OCI-LY3 (cell line): ENCODE data around the gene GAS2L1.

Experiments
- H2AFZ ChIP-seq: fragments of 200-600, 300-600 bp; shearing (Covaris generic); 2 replicates; pipeline ENCODE4 v1.6.0; 2014; ENCODE audit warnings: antibody characterized with exemption, low read depth, low read length
- H3K27ac ChIP-seq: fragments of 200-600, 300-600 bp; sonication (generic); 2 replicates; pipeline ENCODE4 v1.5.1; 2014; ENCODE audit warnings: mild to moderate bottlenecking, low read length, moderate library complexity, mixed read lengths
- H3K27me3 ChIP-seq: fragments of 200-600, 300-600 bp; sonication (generic); 2 replicates; pipeline ENCODE4 v1.6.1; 2014; ENCODE audit warnings: low read depth, low read length, mixed read lengths
- H3K36me3 ChIP-seq: fragments of 200-600, 300-600 bp; sonication (generic); replicated peaks from 2 replicates; pipeline ENCODE3; 2014; ENCODE audit warnings: low read depth, low read length, mixed read lengths
- H3K4me1 ChIP-seq: fragments of 300-600, 200-600 bp; sonication (generic); 2 replicates; pipeline ENCODE4 v1.6.1; 2014; ENCODE audit warnings: low read length, mixed read lengths
- H3K4me2 ChIP-seq: fragments of 200-600, 300-600 bp; sonication (generic); 2 replicates; pipeline ENCODE4 v1.6.1; 2014; ENCODE audit warnings: low read length, mixed read lengths
- H3K4me3 ChIP-seq: fragments of 300-600, 200-600 bp; sonication (generic); 2 replicates; pipeline ENCODE4 v1.5.1; 2014; ENCODE audit warnings: antibody characterized with exemption, mild to moderate bottlenecking, low read length, moderate library complexity
- H3K79me2 ChIP-seq: fragments of 300-600, 200-600 bp; shearing (Covaris generic); 2 replicates; pipeline ENCODE4 v1.6.1; 2014; ENCODE audit warnings: mild to moderate bottlenecking, low read length, mixed read lengths
- H3K9ac ChIP-seq: fragments of 300-600, 200-600 bp; shearing (Covaris generic); 2 replicates; pipeline ENCODE4 v1.6.0; 2014; ENCODE audit warnings: mild to moderate bottlenecking, low read length, moderate library complexity
- H3K9me3 ChIP-seq: fragments of 200-600, 300-600 bp; shearing (Covaris generic); 2 replicates; pipeline ENCODE4 v1.6.1; 2014; ENCODE audit warnings: low read length, mixed read lengths; ENCODE audit not compliant: insufficient read depth
- H4K20me1 ChIP-seq: fragments of 200-600, 300-600 bp; sonication (generic); 2 replicates; pipeline ENCODE4 v1.6.1; 2016; ENCODE audit warnings: low read length, mixed read lengths; ENCODE audit not compliant: insufficient read depth
- EZH2phosphoT487 ChIP-seq: fragments of 200-600 bp; shearing (Covaris generic); IDR thresholded peaks from 2 replicates; pipeline ENCODE4 v1.6.1; 2018; ENCODE audit warnings: antibody characterized with exemption, mixed run types, low read depth
- TF ChIP-seq, protein P1 (sequence below): fragments of 200-600, 300-600 bp; sonication (generic); IDR thresholded peaks from 2 replicates; pipeline ENCODE4 v1.5.1; 2014; ENCODE audit warnings: antibody characterized with exemption, low read length, low read depth

GAS2L1 gene

DNA sequence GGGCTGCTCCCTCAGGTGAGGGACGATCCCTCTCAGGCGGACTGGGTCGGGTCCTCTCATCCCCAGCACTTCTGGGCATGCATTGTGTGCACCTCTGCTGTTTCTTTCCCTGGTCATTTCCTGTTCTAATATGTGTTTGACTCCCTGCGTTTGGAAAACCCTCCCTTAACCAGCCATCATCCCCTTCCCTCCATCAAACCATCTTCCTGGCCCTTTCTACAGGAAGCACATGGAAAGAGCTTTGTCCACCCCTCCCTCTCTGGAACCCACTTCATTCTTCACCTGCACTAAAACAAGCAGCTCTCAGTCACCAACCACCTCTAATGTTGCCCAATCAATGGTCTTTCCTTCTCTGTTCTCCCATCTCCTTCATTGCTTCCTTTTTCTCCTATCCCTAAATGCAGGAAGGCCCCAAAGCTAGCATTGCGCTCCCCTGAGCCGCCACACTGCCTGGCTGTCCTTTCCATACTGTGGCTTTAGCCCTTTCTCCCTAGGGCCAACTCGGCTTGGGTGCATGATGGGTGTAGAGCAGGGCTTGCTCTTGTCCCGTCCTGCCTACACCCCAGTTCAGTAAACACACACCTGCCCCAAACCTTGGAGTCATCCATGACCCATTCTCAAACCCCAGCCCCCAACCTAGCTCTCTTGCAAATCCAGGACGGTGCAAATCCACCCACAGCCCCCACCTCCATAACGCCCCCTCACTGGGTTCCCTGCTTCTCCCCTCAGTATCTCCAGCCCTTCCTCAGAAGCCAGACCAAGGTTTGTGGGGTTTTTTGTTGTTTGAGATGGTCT, 5.4 kb upstream of the GAS2L1 start:
- TF ChIP-seq EZH2phosphoT487, result no peak
- TF ChIP-seq, protein P1, sequence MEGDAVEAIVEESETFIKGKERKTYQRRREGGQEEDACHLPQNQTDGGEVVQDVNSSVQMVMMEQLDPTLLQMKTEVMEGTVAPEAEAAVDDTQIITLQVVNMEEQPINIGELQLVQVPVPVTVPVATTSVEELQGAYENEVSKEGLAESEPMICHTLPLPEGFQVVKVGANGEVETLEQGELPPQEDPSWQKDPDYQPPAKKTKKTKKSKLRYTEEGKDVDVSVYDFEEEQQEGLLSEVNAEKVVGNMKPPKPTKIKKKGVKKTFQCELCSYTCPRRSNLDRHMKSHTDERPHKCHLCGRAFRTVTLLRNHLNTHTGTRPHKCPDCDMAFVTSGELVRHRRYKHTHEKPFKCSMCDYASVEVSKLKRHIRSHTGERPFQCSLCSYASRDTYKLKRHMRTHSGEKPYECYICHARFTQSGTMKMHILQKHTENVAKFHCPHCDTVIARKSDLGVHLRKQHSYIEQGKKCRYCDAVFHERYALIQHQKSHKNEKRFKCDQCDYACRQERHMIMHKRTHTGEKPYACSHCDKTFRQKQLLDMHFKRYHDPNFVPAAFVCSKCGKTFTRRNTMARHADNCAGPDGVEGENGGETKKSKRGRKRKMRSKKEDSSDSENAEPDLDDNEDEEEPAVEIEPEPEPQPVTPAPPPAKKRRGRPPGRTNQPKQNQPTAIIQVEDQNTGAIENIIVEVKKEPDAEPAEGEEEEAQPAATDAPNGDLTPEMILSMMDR, result no peak
- Histone ChIP-seq H3K79me2 (no peaks in the 10 kb centered on the region), H3K27ac (0 out of 2 replicates have a peak overlapping the region, but pooled peaks have one; percentile 2), H3K4me1 (no peaks in the 10 kb centered on the region), H3K9me3 (no peaks in the 10 kb centered on the region), H3K36me3 (peaks cover 46% of the 10 kb centered on the region), H3K9ac (no peak overlapping the region), H3K4me3 (no peak overlapping the region), H3K4me2 (no peak overlapping the region), H3K27me3 (no peaks in the 10 kb centered on the region), H2AFZ (no peak overlapping the region), H4K20me1 (peaks cover 44% of the 10 kb centered on the region)

DNA sequence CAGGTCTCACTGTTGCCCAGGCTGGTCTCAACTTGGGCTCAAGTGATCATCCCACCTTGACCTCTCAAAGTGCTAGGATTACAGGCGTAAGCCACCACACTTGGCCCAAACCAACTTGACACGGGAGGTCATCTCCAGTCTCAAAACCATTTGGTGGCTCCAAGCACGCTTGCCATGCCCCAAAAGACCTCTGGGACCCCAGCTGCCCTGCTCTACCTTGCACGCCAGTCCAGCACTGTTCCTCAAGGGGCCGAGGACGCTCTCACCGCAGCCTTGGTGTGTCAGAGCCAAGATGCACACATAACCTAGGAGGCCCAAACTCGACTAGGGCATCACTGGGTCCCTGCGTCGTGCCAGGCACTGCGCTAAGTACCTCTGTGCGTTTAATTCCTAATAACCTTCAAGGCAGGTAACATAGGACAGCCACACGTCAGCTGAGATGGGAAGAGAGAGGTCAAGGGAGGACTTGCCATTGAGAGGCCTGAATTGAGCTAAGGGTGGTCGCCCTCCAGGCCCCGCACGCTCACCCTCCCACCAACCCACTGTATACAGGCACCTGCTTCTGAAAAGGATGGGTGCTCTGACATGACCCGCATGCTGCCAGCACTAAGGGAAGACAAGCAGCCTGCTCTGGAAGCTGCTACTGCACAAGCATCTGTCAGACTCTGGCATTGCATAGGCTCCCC, 4.6 kb upstream of the GAS2L1 start:
- no peak overlapping the region for H3K4me2 ChIP-seq
- peaks cover 4% of the 10 kb centered on the region; the same call in 1 of the 2 replicates for H3K4me1 ChIP-seq
- no peak overlapping the region for H3K27ac ChIP-seq
- H3K36me3 ChIP-seq, result peaks cover 37% of the 10 kb centered on the region
- no peaks in the 10 kb centered on the region for H3K9me3 ChIP-seq
- no peak overlapping the region for H2AFZ ChIP-seq
- no peaks in the 10 kb centered on the region for H3K79me2 ChIP-seq
- H3K4me3 ChIP-seq, result no peak overlapping the region
- H3K9ac ChIP-seq, result no peak overlapping the region
- H3K27me3 ChIP-seq, result peaks cover 5% of the 10 kb centered on the region; the same call in 1 of the 2 replicates
- TF ChIP-seq, protein P1, result no peak
- TF ChIP-seq EZH2phosphoT487, result no peak
- peaks cover 42% of the 10 kb centered on the region for H4K20me1 ChIP-seq

DNA sequence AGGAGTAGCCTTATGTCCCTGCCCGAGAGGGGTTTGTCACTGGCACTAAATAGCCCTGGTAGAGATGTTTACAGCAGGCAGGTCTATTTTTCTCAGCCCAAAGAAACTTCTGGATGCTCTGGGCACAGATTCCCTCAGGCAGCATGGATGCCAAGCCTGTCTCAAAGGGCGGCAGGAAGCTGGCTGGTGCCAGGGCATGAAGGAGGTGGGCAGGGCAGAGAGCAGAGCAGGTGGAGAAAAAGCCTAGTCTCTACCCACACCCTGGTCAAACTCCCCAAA, 4.1 kb upstream of the GAS2L1 start:
- H3K4me1 ChIP-seq, result peaks cover 4% of the 10 kb centered on the region; the same call in 1 of the 2 replicates
- H2AFZ ChIP-seq, result no peak overlapping the region
- no peak overlapping the region for H3K27ac ChIP-seq
- H3K79me2 ChIP-seq, result no peaks in the 10 kb centered on the region
- peaks cover 38% of the 10 kb centered on the region for H4K20me1 ChIP-seq
- TF ChIP-seq, protein P1, result no peak
- TF ChIP-seq EZH2phosphoT487, result no peak
- H3K4me2 ChIP-seq, result no peak overlapping the region
- peaks cover 33% of the 10 kb centered on the region for H3K36me3 ChIP-seq
- H3K27me3 ChIP-seq, result peaks cover 5% of the 10 kb centered on the region; the same call in 1 of the 2 replicates
- no peak overlapping the region for H3K4me3 ChIP-seq
- no peaks in the 10 kb centered on the region for H3K9me3 ChIP-seq
- H3K9ac ChIP-seq, result no peak overlapping the region

DNA sequence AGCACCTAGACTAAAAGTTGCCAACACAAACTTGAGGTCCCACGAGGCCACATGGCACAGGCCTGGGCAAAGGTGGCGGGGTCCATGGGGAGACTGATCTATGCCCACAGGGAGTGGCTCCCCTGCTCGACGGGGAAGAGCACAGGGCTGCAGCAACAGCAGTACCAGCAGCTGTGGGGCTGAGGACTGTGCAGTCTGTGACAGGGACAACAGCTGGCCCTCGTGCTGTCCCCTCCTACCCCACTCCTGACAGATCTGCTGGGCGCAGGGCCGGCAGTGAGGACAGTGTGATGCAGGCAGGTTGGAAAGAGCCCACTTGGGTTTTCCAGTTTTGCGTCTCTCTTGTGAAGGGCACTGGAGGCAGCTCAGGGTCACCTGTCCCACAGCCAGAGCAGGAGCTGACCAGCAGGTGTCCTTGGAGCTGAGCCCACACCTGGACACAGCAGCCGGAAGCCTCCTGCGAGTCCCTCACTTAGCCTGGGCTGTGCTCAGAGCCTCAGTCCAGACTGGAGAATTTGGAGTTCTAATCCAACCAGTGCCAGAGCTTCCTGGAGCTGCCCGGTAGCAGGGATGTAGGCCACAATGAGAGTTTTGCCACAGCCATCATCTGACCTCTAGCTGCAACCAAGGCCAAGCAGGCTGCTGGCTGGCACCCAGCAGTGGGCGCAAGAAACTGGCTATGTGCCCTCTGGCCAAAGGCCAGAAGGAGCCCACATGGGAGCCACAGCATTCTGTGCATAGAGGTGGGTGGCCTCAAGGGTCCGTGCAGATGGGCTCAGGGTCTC, 3.6 kb upstream of the GAS2L1 start:
- Histone ChIP-seq H3K9ac (no peak overlapping the region), H3K4me3 (no peak overlapping the region), H3K4me2 (no peak overlapping the region), H3K4me1 (peaks cover 4% of the 10 kb centered on the region; the same call in 1 of the 2 replicates), H3K27ac (no peak overlapping the region), H3K9me3 (no peaks in the 10 kb centered on the region), H4K20me1 (peaks cover 32% of the 10 kb centered on the region), H3K36me3 (peaks cover 27% of the 10 kb centered on the region), H2AFZ (no peak overlapping the region), H3K79me2 (no peaks in the 10 kb centered on the region), H3K27me3 (peaks cover 5% of the 10 kb centered on the region; the same call in 1 of the 2 replicates)
- TF ChIP-seq, protein P1, result no peak
- TF ChIP-seq EZH2phosphoT487, result no peak
